HG02759 (cell line): ENCODE data around the gene FES.
A peak's percentile ranks its signal among the peaks of the same experiment; 100 is the strongest.
"Not testable (repeated sequence)": the region's sequence is repeated elsewhere in the genome, so short reads cannot be mapped to it uniquely, and the experiment has no call there.

Source experiments
- ATAC-seq: cut with Tn5 transposase; IDR thresholded peaks from one replicate; pipeline ENCODE4 v1.9.1; 2021; ENCODE audit warnings: mild to moderate bottlenecking, moderate library complexity; ENCODE audit not compliant: unreplicated experiment

FES gene

GRCh38 chr15:90928106-90928505, 43.8 kb downstream of the FES start:
- ATAC-seq = not testable (repeated sequence)

- ATAC-seq = no peak
Observed at GRCh38 chr15:90929246-90930019, 45.1 kb downstream of the FES start.

DNA sequence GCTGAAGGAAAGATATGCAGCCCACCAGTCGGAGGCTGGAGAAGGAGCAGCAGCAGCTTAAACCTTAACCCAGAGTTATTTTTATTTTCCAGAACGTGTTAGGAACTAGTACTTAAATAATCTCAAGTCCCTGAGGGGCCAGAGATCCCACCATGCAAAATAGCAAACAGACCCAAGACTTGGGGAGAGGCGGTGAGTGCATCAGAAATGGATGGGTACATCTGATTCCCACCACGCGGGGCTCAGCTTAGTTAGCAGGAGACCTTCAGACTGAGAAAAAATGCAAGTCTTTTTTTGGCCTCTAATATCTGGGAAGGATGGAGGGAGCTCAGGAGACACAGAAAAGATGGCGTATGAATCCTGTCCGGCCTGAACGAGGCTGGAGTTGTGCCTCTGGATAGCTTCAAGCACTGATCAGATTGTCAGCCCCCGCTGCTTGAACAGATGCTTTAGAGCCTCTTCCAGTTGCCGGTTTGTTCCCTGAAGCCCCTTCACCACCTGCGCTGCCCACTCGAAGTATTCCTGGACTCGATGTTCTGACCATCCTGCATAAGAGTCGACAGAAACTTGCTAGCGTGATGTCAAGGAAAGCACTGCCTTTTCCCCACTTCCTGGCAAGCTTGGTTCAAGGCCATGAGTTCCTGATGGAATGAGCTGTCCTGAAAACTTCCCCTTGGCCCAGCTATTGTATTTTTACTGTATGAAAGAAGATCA, 46.7 kb downstream of the FES start:
- ATAC-seq = no peak

DNA sequence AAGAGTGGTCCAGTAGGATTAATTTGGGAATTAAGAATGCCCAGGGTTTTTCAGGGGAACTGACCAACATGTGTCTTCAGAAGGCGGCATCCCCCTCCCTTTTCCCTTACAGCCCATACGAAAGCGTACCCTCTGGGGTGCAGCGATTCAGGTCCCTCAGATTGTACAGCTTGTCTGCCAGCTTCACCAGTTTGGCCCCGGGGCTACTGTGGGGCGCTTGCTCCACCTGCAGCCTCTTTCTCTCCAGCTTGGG, 47.2 kb downstream of the FES start:
- no peak for ATAC-seq

DNA sequence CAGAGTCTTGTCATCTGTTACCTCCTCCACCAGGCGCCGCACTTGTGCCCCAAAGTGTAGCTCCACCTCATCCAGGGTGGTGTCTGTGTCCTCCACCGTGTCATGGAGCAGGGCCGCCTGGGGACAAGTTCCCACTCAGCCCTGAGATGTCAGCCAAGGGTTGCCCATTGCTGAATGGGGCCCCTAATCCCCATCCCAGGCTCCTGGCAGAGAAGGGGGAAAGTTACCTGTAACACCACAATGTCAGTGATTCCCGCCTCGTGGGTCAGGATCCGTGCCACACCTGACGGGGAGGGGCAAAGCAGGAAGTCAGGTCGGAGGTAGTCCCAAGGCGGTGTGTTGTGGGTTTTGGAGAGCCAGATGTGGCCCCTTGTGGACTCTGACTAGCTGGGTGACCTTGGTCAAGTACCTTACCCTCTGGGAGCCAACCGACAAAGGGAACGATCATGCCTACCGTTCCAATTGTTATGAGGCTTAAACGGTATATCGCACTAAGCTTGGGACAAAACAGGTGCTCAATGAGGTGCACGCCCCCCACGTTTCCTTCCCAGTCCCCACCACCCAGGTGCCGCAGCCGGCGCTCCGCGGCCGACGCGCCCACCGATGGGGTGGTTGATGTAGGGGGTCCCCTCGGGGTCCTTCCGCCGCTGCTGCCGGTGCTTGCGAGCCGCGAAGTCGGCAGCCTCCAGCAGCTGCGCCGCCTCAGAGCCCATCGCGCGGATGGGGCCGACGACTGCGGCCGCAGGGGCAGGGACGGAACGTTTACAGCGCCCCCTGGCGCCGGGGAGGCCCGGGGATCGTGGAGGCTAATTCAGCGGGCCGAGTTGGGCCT, 47.7 kb downstream of the FES start, which contains the start of gene HDDC3:
HDDC3 (minus strand) TSS at position 722 of the 832 bp plus-strand sequence; CDS start at position 713, 9 bp downstream.
- peak; percentile 46 for ATAC-seq

- no peak for ATAC-seq
Observed at GRCh38 chr15:90932660-90932991, 48.3 kb downstream of the FES start.

DNA sequence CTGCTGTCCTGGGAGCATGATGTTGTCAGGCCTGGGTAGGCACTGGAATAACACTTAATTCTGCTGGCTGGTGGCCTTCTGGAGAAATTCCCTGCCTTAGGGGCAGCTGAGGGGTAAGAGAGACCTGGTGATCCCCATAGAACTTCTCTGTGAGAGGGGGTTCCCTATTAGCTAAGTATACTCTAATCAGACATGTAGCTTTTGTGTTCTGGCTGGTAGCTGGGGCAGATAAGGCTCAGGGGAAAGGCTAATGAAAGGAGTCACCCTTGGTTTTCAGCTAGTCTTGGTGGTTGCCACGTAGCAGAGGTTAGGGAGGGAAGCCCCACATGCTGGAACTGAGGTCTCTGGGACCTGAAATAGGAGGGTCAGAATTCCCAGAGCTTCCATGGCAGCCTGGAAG, 49.0 kb downstream of the FES start:
- no peak for ATAC-seq

DNA sequence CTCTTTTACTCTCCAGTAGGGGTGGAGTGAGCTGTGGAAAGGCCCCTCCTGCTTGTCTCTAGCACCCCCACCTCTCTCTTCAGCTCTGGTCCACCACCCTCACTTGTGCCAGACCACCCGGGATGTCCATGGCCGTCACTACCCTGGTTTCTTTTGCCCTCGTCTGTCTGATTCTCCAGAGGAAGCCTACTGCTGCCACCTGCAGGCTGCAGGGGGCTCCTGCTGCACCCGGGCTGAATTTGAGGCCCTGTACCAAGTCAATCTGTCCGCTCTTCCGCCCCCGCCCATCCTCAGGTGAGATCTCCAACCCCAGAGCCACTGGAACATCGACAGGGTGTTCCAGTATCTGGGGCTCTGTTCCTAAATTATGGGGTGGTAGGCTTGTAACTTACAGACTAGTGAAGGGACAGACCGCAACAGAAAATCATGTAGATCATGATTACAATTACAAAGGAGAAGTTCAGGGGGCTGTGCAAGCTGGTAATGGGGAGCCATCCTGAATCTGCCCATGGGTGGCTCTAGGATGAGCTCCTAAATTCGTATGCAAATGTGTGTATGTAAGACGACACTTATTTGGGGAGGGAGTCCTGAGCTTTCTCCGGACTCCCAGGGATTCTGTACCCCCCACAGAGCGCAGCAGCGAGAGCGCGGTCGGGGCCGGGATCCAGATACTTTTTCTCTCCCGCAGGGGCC, 50.1 kb downstream of the FES start:
- ATAC-seq = peak; percentile 39

GRCh38 chr15:90934949-90935751, 50.8 kb downstream of the FES start, which contains the start of gene UNC45A:
TSS of gene UNC45A (plus strand) at chr15:90935285. CDS start at chr15:90935325, 40 bp downstream.
- peak; percentile 71 for ATAC-seq

GRCh38 chr15:90936823-90937222, 52.5 kb downstream of the FES start:
- ATAC-seq = no peak

- no peak for ATAC-seq
Observed at GRCh38 chr15:90938261-90938660, 54.0 kb downstream of the FES start.

DNA sequence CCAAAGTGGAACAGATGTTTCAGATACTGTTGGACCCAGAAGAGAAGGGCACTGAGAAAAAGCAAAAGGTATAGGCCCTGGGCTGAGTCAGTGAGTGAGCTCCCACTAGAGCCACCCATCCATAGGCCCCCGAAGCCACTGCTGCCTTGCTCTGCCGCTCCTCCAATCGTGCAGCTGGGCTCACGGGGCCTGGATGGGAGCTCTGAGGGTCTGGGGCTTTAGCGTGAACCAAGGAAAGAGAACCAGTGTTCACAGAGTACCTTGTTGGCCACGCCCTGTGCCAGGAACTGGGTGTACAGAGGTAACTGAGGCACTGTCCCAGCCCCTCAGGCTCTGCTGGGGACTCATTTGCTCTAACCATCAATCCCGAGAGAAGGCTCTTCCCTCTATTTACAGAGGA, 55.5 kb downstream of the FES start:
- ATAC-seq = no peak

DNA sequence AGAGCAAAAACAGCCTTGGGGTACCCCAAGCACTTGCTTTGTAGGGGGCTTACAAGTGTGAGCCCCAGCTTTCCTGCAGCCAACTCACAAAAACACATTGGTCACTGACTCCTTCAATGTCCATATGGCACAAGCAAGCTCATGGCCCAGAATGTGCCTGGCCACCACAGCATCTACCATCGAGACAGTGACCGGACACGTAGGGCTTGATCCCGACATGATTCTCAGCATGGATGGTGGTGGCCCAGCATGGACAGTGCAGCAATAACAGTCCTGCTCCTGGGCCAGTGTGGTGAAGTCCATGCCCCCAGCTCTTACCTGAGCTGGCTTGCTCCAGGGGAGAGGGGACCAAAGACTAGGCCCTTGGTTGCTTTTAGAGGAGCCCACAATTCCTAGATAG, 56.7 kb downstream of the FES start:
- no peak for ATAC-seq

DNA sequence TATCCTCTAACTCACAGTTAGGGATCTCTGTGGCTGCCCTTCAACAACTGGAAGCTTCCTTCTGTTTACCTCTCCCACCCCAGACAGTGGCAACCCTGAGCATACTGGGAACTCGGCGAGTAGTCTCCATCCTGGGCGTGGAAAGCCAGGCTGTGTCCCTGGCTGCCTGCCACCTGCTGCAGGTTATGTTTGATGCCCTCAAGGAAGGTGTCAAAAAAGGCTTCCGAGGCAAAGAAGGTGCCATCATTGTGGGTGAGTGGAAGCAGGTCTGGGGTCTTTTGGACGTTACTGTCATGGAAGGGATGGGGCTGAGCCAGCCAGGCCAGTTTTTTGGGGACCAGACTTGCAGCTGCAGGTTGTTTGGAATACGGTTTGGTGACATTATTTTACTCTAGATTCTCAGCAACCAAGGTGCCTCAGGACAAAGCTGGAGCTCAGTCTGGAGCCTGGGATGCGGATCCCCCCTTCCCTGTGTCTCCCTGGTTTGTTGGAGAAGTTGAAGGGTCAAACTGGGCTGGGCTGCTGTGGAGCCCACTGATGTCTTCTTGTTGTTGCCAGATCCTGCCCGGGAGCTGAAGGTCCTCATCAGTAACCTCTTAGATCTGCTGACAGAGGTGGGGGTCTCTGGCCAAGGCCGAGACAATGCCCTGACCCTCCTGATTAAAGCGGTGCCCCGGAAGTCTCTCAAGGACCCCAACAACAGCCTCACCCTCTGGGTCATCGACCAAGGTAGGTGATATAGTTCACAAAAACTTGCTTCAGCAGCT, 58.2 kb downstream of the FES start:
- ATAC-seq = no peak

GRCh38 chr15:90945091-90945490, 60.8 kb downstream of the FES start:
- ATAC-seq = no peak
